HepG2 (cell line): Measurements from ENCODE around the gene TGM1. TPM values are rescaled to one million over a fixed set of nuclear protein-coding genes. Genes with fewer than 3 reads are reported as not detected.

Experiments
- AFF4 ChIP-seq: sonication (generic); formaldehyde crosslinking; IDR thresholded peaks from 2 replicates; pipeline ENCODE4 v1.4.0; 2020; ENCODE audit warnings: missing genetic modification reagents
- AGO1 ChIP-seq: fragments of 200-400 bp; formaldehyde crosslinking; IDR thresholded peaks from 2 replicates; pipeline ENCODE4 v1.6.1; 2017; ENCODE audit warnings: mild to moderate bottlenecking, low read depth, low read length, moderate library complexity; ENCODE audit not compliant: poor library complexity, severe bottlenecking
- ARID4A ChIP-seq: sonication (generic); formaldehyde crosslinking; IDR thresholded peaks from 2 replicates; pipeline ENCODE4 v1.5.0; 2020; ENCODE audit warnings: mild to moderate bottlenecking, missing genetic modification reagents, borderline replicate concordance
- DRAP1 ChIP-seq: IDR thresholded peaks from 2 replicates; pipeline ENCODE4 v1.6.1; 2016; ENCODE audit warnings: missing genetic modification reagents, missing compliant biosample characterization
- ETV6 ChIP-seq: sonication (generic); formaldehyde crosslinking; conservative IDR thresholded peaks from 2 replicates; pipeline ENCODE4 v1.4.0; 2020; ENCODE audit warnings: missing genetic modification reagents
- HMGXB3 ChIP-seq: sonication (generic); formaldehyde crosslinking; IDR thresholded peaks from 2 replicates; pipeline ENCODE4 v1.4.0; 2020; ENCODE audit warnings: missing genetic modification reagents, borderline replicate concordance
- MXD1 ChIP-seq: sonication (generic); formaldehyde crosslinking; IDR thresholded peaks from 2 replicates; pipeline ENCODE4 v1.4.0; 2020; ENCODE audit warnings: mild to moderate bottlenecking, missing genetic modification reagents
- MZF1 ChIP-seq: sonication (generic); formaldehyde crosslinking; IDR thresholded peaks from 2 replicates; pipeline ENCODE4 v1.8.1; 2023; ENCODE audit warnings: mild to moderate bottlenecking, missing genetic modification reagents, borderline replicate concordance
- NFRKB ChIP-seq: fragments of 450-650 bp; IDR thresholded peaks from 2 replicates; pipeline ENCODE4 v1.6.1; 2017
- SP1 ChIP-seq, 2 experiments: fragments of 450-650 bp in 1 of 2; sonication (generic) in 1 of 2; formaldehyde crosslinking in 1 of 2; IDR thresholded peaks; 2 replicates each; pipeline versions ENCODE4 v1.4.0 to v1.6.1; 2016 to 2020; ENCODE audit warnings: missing genetic modification reagents in 1 of 2
- ZMYM3 ChIP-seq: sonication (generic); formaldehyde crosslinking; IDR thresholded peaks from 2 replicates; pipeline ENCODE4 v1.5.1; 2020; ENCODE audit warnings: mild to moderate bottlenecking, missing genetic modification reagents
- ZNF501 ChIP-seq: sonication (generic); formaldehyde crosslinking; IDR thresholded peaks from 2 replicates; pipeline ENCODE4 v1.5.1; 2020; ENCODE audit warnings: mild to moderate bottlenecking, moderate library complexity, missing genetic modification reagents
- ZNF724P ChIP-seq: sonication (generic); formaldehyde crosslinking; IDR thresholded peaks from 2 replicates; pipeline ENCODE4 v1.8.0; 2022; ENCODE audit warnings: missing genetic modification reagents, borderline replicate concordance
- polyA plus RNA-seq, 8 experiments: library from polyadenylated mRNA; depleted of rRNA in 3 of 8; stranded (reverse) in 7 of 8; unstranded in 1 of 8; fragments of >200 nt; fragmentation: Illumina TruSeq in 4 of 8; extraction: Trizol in 4 of 8; gene quantifications; 2 replicates each; pipeline versions ENCODE4 v1.2.1 to v1.2.3, GENCODE V29; 2011 to 2016; ENCODE audit warnings: low read depth in 4 of 8, missing spikeins in 1 of 8, mixed read lengths in 1 of 8; ENCODE audit not compliant: insufficient read depth in 1 of 8
- total RNA-seq, 5 experiments: library from RNA; depleted of rRNA; stranded (reverse); fragments of >200 nt; fragmentation: Illumina TruSeq; extraction: Trizol; gene quantifications; 2 replicates each; pipeline ENCODE4 v1.2.3, GENCODE V29; 2016; ENCODE audit warnings: low read depth in 1 of 5

The TGM1 gene
- total and polyA plus RNA-seq, 2 of the 13 experiments (the other 11 are each of a cell fraction or from before 2014, with no cell fraction given) = 3.2 to 10.6 TPM

- TF ChIP-seq ARID4A = peak; percentile 98
- no peak; the same call in none of the 2 replicates for TF ChIP-seq MZF1 (CRISPR knock-in tag)
- TF ChIP-seq DRAP1 (CRISPR knock-in tag) = peak; percentile 94
- TF ChIP-seq ZMYM3 (CRISPR knock-in tag) = peak; percentile 89
- peak; percentile 97 for TF ChIP-seq AGO1
- TF ChIP-seq MXD1 (CRISPR knock-in tag) = peak; percentile 93
- no peak for TF ChIP-seq AFF4 (CRISPR knock-in tag)
- peak; percentile 99 for TF ChIP-seq ZNF501 (CRISPR knock-in tag)
- TF ChIP-seq ZNF724P (CRISPR knock-in tag) = peak; percentile 95
- peak; percentile 95; the same call in 1 of the 2 replicates for TF ChIP-seq HMGXB3 (CRISPR knock-in tag)
- 0 out of 2 replicates have a peak, but pooled peaks have one; percentile 43 for TF ChIP-seq NFRKB
- TF ChIP-seq SP1 (IDR thresholded peaks at IDR 0.05) = no peak
- peak; percentile 90 for TF ChIP-seq SP1 (CRISPR knock-in tag; IDR thresholded peaks at IDR 0.05)
- TF ChIP-seq ETV6 (CRISPR knock-in tag) = peak; percentile 99
These were observed 47.3 kb downstream of the TGM1 start, which contains the start of gene MDP1 (continued) for GRCh38 chr14:24215495-24216344.
